HL-60/S4 (cell line): ENCODE data around the gene SLC25A17.
"Not testable (repeated sequence)": the region's sequence is repeated elsewhere in the genome, so short reads cannot be mapped to it uniquely, and the experiment has no call there.

Experiments used
- in situ Hi-C: fragments of 300-500 bp; cut with MboI; formaldehyde crosslinking; loops from 2 replicates; pipeline ENCODE4 v1.14.3; 2022; ENCODE audit warnings: low sequenced_read_pairs

SLC25A17 gene

DNA sequence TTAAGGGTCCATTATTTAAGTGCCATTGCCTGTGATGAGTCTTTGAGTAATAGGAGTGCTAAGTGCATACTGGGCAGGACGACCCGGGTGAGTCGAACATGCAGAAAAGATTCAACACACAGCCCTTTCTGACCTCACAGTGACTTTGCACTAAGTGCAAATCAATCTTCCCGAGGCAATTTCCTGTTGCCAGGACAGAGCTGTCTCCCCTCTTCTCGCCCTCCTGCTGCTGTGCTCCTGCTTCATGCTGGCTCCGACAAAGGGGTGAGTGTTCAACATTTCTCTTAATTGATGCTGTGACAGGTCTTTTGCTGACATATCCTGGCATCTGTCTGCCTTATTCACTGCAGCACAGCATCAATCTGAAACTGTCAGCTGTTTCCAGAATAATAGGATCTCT is 97.9 kb downstream of the SLC25A17 start:
- in situ Hi-C loops = no loop called here

GRCh38 chr22:40720538-40721256 is 98.4 kb downstream of the SLC25A17 start:
- in situ Hi-C loops = no loop called here

DNA sequence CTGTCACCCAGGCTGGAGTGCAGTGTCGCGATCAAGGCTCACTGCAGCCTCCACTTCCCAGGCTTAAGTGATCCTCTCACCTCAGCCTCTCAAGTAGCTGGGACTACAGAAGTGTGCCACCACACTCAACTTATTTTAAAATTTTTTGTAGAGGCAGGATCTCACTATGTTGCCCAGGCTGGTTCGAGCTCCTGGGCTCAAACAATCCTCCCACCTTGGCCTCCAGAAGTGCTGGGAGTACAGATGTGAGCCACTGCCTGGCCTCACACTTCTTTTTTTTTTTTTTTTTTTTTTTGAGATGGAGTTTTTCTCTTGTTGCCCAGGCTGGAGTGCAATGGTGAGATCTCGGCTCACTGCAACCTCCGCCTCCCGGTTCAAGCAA is 99.0 kb downstream of the SLC25A17 start:
- in situ Hi-C loops = not testable (repeated sequence)
